ENCODE results near the gene OVOL2. TPM values are rescaled to one million over a fixed set of nuclear protein-coding genes. Genes with fewer than 3 reads are reported as not detected.

The OVOL2 gene
- total and polyA plus RNA-seq, 2 of the 8 experiments (the other 6 are each of a cell fraction or from before 2014, with no cell fraction given), result 11.0 to 11.4 TPM

DNA sequence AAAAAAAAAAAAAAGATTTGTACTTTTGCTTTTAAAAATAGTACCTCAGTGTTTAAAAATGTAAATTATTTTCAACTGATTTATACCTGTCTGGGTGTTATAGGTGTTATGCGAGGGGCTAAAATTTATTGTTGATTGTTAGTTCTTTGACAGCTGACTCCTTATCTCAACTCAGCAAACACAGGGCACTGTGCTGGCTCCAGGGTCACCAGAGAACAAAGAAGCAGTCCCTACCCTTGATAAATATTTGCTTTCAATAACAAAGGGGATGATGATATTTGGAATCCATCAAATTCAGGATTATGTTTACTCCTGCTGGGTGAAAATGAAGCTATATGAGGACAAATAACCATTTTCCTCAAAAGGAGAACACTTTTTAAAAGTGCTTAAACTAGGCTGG lies 45.8 kb upstream of the OVOL2 start:
- no peak overlapping the region for H2BK15ac ChIP-seq (ENCODE audit: low read length)
- no peak overlapping the region for H3K9ac ChIP-seq (replicated peaks in 1 of 4; ENCODE audit: extremely low read depth in 1 of 4, low read depth in 3 of 4, low read length in 3 of 4)
- no peak overlapping the region for H2AFZ ChIP-seq (ENCODE audit: low read length)
- H3K23ac ChIP-seq (ENCODE audit: insufficient read length), result no peak overlapping the region
- DNase-seq (ENCODE audit: low read depth in 1 of 2, low spot score in 2 of 2), result no peak
- no peak overlapping the region for H3K18ac ChIP-seq (ENCODE audit: extremely low read depth, low read length)
- H3K4me2 ChIP-seq (ENCODE audit: insufficient read depth in 1 of 2, low read depth in 2 of 2, low read length in 2 of 2), result no peak overlapping the region
- no peak overlapping the region for H2BK120ac ChIP-seq (replicated peaks; ENCODE audit: low read depth, low read length)
- no peak overlapping the region for H2BK12ac ChIP-seq (ENCODE audit: low read depth, low read length)
- no peaks in the 10 kb centered on the region for H4K20me1 ChIP-seq (replicated peaks in 1 of 2; ENCODE audit: control insufficient read depth in 1 of 2, insufficient read depth in 2 of 2, low read length in 2 of 2)
- no peak overlapping the region for H4K8ac ChIP-seq (ENCODE audit: extremely low read depth, insufficient read depth, low read length)
- H4K5ac ChIP-seq (ENCODE audit: insufficient read length, low read depth, low read length), result no peak overlapping the region
- H2BK5ac ChIP-seq (ENCODE audit: low read depth, low read length), result no peak overlapping the region
- FAIRE-seq, result no peak
- H3K36me3 ChIP-seq (ENCODE audit: control insufficient read depth in 2 of 4, insufficient read depth in 4 of 4, low read length in 3 of 4), result no peaks in the 10 kb centered on the region
- no peaks in the 10 kb centered on the region for H3K27me3 ChIP-seq (replicated peaks in 1 of 4; ENCODE audit: control insufficient read depth in 3 of 4, extremely low read depth in 1 of 4, insufficient read depth in 3 of 4, low read length in 3 of 4)
- no peak overlapping the region for H3K4ac ChIP-seq (replicated peaks; ENCODE audit: insufficient read length, low read depth, low read length)
- no peak overlapping the region for H2BK20ac ChIP-seq (ENCODE audit: low read length)
- no peaks in the 10 kb centered on the region for H3K79me1 ChIP-seq (ENCODE audit: low read depth, low read length)
- ChIA-PET POLR2A (ENCODE audit: partially characterized antibody) (interaction anchor here (1.5 kb wide), 1 partner anchor 35 kb away, joined by 3 read pairs; the partner anchor contains the start of genes KAT14 and PET117), CTCF (ENCODE audit: partially characterized antibody) (interaction anchor here (0.6 kb wide), 1 partner anchor 852 kb away, joined by 3 read pairs; no protein-coding TSS in a partner anchor)
- H3K79me2 ChIP-seq (ENCODE audit: control insufficient read depth in 1 of 2, insufficient read depth in 2 of 2, low read length in 2 of 2), result no peaks in the 10 kb centered on the region
- TF ChIP-seq JUND (IDR thresholded peaks at IDR 0.05; ENCODE audit: low read length), result no peak
- TF ChIP-seq RXRA (IDR thresholded peaks at IDR 0.05; ENCODE audit: insufficient read depth, low read depth, low read length), result no peak
- no peak for TF ChIP-seq RFX5 (IDR thresholded peaks at IDR 0.05; ENCODE audit: borderline replicate concordance, low read depth, low read length)
- TF ChIP-seq TBP (IDR thresholded peaks at IDR 0.05; ENCODE audit: low read depth, low read length), result no peak
- no peak for TF ChIP-seq TAF7 (optimal IDR thresholded peaks at IDR 0.05; ENCODE audit: borderline replicate concordance, low read depth, low read length)
- H4K91ac ChIP-seq (replicated peaks; ENCODE audit: insufficient read length, low read length), result no peak overlapping the region
- H3K23me2 ChIP-seq (ENCODE audit: low read depth, low read length), result no peaks in the 10 kb centered on the region
- 0 out of 7 replicates have a peak, but pooled peaks cover 0 to 3% (median 0%) of the 10 kb centered on the region in 4 experiments for H3K4me1 ChIP-seq (replicated peaks in 1 of 4; ENCODE audit: control insufficient read depth in 3 of 4, insufficient read depth in 4 of 4, low read length in 3 of 4)
- H3K4me3 ChIP-seq (ENCODE audit: extremely low read depth in 1 of 4, insufficient read depth in 2 of 4, low read depth in 3 of 4, low read length in 4 of 4), result no peak overlapping the region
- H3K9me3 ChIP-seq (ENCODE audit: insufficient read depth in 2 of 2, low read depth in 1 of 2, low read length in 1 of 2), result no peaks in the 10 kb centered on the region
- no peak overlapping the region for H3K27ac ChIP-seq (ENCODE audit: low read depth, low read length)
- no peak overlapping the region for H2AK5ac ChIP-seq (ENCODE audit: low read depth, low read length)
- WGBS, 2 experiments (ENCODE audit: extremely low coverage in 1 of 2, insufficient coverage in 1 of 2, insufficient read length in 1 of 2, insufficient replicate concordance in 2 of 2, low coverage in 1 of 2, low lambda C conversion rate in 2 of 2, missing lambda C conversion rate in 1 of 2), result 88% methylated on average over 1 of the region's 1 CpG; no CpG with 5 or more reads in 1 of the 2 experiments
- H3K56ac ChIP-seq (replicated peaks; ENCODE audit: insufficient read length, low read depth, low read length), result no peak overlapping the region
- H3K14ac ChIP-seq (ENCODE audit: insufficient read length), result no peak overlapping the region
